Esophagus (tissue), 2 donors: Measurements from ENCODE around the gene SSX1. TPM values are rescaled to one million over a fixed set of nuclear protein-coding genes. Genes with fewer than 3 reads are reported as not detected.
"Not testable (repeated sequence)": the region's sequence is repeated elsewhere in the genome, so short reads cannot be mapped to it uniquely, and the experiment has no call there.

Experiments used
- H3K27ac ChIP-seq, 2 donors: one replicate each; pipeline ENCODE4 v1.5.1; 2013; ENCODE audit warnings: low read depth in 2 of 2, mild to moderate bottlenecking in 2 of 2, inconsistent platforms in 1 of 2, low read length in 1 of 2, moderate library complexity in 1 of 2
- H3K27me3 ChIP-seq, 2 donors: one replicate each; pipeline ENCODE4 v1.6.1; 2013; ENCODE audit warnings: low read length in 2 of 2, control low read depth in 1 of 2, mild to moderate bottlenecking in 1 of 2; ENCODE audit not compliant: insufficient read depth in 2 of 2, control insufficient read depth in 1 of 2
- H3K36me3 ChIP-seq, 2 donors: one replicate each; pipeline ENCODE4 v1.6.1; 2013; ENCODE audit warnings: low read length in 1 of 2; ENCODE audit not compliant: control insufficient read depth in 2 of 2, insufficient read depth in 2 of 2
- H3K4me1 ChIP-seq, 2 donors: one replicate each; pipeline ENCODE4 v1.6.1; 2013; ENCODE audit warnings: low read length in 1 of 2; ENCODE audit not compliant: control insufficient read depth in 2 of 2, insufficient read depth in 2 of 2
- H3K4me3 ChIP-seq, 2 donors: one replicate each; pipeline ENCODE4 v1.5.1; 2013; ENCODE audit warnings: low read length in 2 of 2, mild to moderate bottlenecking in 2 of 2, low read depth in 1 of 2, moderate library complexity in 1 of 2
- H3K9me3 ChIP-seq, 2 donors: one replicate each; pipeline ENCODE4 v1.6.1; 2013; ENCODE audit warnings: mild to moderate bottlenecking in 2 of 2, low read depth in 1 of 2, low read length in 1 of 2, moderate library complexity in 1 of 2; ENCODE audit not compliant: control insufficient read depth in 2 of 2, insufficient read depth in 1 of 2
- WGBS, 2 donors: extraction: QIAGEN DNeasy Blood & Tissue Kit; methylation state at CpG; one replicate each; pipeline ENCODE4 v1.1.7; 2013; 5-methylcytosine and 5-hydroxymethylcytosine counted together
- polyA plus RNA-seq, 2 donors: library from polyadenylated mRNA; stranded (reverse); fragments of 200-250 nt; gene quantifications; one replicate each; pipeline ENCODE4 v1.2.3, GENCODE V29; 2013
- donor health status: healthy with polysubstance abuse.
- donor health status: Bipolar disorder and iron deficiency.

Gene SSX1
- polyA plus RNA-seq = not detected

DNA sequence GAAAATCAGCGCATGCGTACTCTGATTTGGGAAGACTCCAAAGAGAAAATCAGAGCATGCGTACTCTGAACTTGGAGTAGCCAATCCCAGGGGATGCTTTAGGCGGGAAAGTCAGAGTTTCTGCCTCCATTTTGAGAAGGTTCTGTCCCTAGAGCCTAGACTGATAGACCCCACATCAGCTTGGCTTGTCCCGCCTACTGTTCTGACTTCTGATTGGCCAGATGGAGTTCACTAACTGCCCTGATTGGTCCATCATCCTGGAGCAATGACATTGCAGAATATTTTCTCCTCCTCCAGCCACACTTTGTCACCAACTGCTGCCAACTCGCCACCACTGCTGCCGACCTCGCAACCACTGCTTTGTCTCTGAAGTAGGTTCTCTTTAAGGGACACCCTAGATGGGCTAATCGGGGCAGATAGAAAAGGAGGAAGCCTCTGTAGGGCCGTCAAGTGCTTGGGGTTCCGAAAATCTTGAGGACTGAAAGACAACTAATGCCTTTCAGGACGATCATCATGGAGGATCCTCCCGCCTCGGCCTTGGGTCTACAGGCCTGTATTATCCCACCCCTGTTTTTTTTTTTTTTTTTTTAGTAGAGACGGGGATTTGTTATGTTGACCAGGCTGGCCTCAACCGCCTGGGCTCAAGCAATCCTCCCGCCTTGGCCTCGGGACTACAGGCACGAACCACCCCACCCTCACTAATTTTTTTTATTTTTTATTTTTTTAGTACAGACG is at the start of gene SSX1:
TSS of gene SSX1 (plus strand) at position 331 of the 735 bp plus-strand sequence. CDS start 1,850 bp downstream, outside the sequence.
- H3K36me3 ChIP-seq, H3K27me3 ChIP-seq, H3K27ac ChIP-seq, H3K4me1 ChIP-seq, H3K9me3 ChIP-seq, H3K4me3 ChIP-seq: not testable (repeated sequence)
- 91 to 92% methylated on average over 18 to 20 of the region's 20 CpGs for WGBS, 2 donors

GRCh38 chrX:48214341-48214740 is 40.9 kb upstream of the SSX1 start:
- H3K27ac ChIP-seq, H3K9me3 ChIP-seq, H3K36me3 ChIP-seq, H3K4me3 ChIP-seq, H3K4me1 ChIP-seq, H3K27me3 ChIP-seq: not testable (repeated sequence)
- 42 to 45% methylated on average over 4 of the region's 4 CpGs for WGBS, 2 donors

GRCh38 chrX:48224196-48224595 is 31.0 kb upstream of the SSX1 start:
- not testable (repeated sequence) for H3K9me3 ChIP-seq, H3K27me3 ChIP-seq, H3K4me3 ChIP-seq, H3K27ac ChIP-seq, H3K36me3 ChIP-seq, H3K4me1 ChIP-seq
- 82 to 89% methylated on average over 4 of the region's 4 CpGs for WGBS, 2 donors

DNA sequence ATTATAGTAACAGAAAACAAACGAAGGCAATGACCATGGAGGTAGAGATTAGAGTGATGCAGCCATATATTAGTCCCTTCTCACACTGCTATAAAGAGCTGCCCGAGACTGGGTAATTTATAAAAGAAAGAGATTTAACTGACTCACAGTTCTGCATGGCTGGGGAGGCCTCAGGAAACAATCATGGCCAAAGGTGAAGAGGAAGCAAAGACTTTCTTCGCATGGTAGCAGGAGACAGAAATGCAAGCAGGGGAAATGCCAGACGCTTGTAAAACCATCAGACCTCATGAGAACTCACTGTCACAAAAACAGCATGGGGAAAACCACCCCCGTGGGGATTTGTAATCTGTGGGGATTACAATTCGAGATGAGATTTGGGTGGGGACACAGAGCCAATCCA is 2.2 kb upstream of the SSX1 start:
- H3K4me1 ChIP-seq = not testable (repeated sequence)
- WGBS, 2 donors = 44 to 49% methylated on average over 6 of the region's 6 CpGs

GRCh38 chrX:48274365-48274764 is 19.2 kb downstream of the SSX1 start:
- H3K4me3 ChIP-seq, H3K9me3 ChIP-seq: not testable (repeated sequence)

More for the DNA sequence above, 2.2 kb upstream of the SSX1 start:
- H3K27me3 ChIP-seq, H3K36me3 ChIP-seq, H3K4me3 ChIP-seq, H3K27ac ChIP-seq, H3K9me3 ChIP-seq: not testable (repeated sequence)

DNA sequence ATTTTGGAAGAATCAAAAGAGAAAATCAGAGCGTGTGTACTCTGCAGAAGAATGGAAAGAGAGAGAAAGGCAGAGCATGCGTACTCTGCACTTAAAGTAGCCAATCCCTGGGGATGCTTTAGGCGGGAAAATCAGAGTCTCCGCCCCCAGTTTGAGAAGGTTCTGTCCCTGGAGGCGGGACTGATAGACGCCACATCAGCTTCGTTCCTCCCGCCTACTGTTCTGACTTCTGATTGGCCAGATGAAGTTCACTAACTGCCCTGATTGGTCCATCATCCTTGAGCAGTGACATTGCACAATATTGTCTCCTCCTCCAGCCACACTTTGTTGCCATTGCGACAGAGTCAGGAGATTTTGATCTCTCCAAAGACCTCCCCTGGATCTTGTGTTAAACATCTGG is 23.8 kb downstream of the SSX1 start:
- WGBS, 2 donors = 74 to 81% methylated on average over 9 of the region's 9 CpGs
- H3K36me3 ChIP-seq = no peaks in the 10 kb centered on the region
- H3K9me3 ChIP-seq = no peaks in the 10 kb centered on the region
- H3K4me3 ChIP-seq = no peak overlapping the region
- H3K4me1 ChIP-seq = no peaks in the 10 kb centered on the region
- H3K27ac ChIP-seq = no peak overlapping the region
- H3K27me3 ChIP-seq = no peaks in the 10 kb centered on the region

More at GRCh38 chrX:48274365-48274764, 19.2 kb downstream of the SSX1 start:
- H3K27ac ChIP-seq, H3K4me1 ChIP-seq, H3K27me3 ChIP-seq, H3K36me3 ChIP-seq: not testable (repeated sequence)

GRCh38 chrX:48280729-48281128 is 25.5 kb downstream of the SSX1 start:
- 84 to 91% methylated on average over 3 of the region's 3 CpGs for whole genome bisulfite sequencing, 2 donors
- not testable (repeated sequence) for H3K9me3 ChIP-seq, H3K4me3 ChIP-seq

DNA sequence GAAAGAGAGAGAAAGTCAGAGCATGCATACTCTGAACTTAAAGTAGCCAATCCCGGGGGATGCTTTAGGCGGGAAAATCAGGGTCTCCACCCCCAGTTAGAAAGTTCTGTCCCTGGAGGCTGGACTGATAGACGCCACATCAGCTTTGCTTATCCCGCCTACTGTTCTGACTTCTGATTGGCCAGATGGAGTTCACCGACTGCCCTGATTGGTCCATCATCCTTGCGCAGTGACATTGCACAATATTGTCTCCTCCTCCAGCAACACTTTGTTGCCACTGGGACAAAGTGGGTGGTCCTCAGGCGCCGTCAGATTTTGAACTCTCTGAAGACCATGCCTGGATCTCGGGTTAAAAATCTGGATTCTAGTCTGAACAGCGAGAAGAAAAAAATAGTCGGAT is 51.0 kb downstream of the SSX1 start:
- H3K27me3 ChIP-seq = no peaks in the 10 kb centered on the region
- H3K9me3 ChIP-seq = no peaks in the 10 kb centered on the region
- H3K4me3 ChIP-seq = no peak overlapping the region
- H3K36me3 ChIP-seq = no peaks in the 10 kb centered on the region
- H3K4me1 ChIP-seq = no peaks in the 10 kb centered on the region
- 90 to 94% methylated on average over 11 of the region's 11 CpGs for WGBS, 2 donors
- no peak overlapping the region for H3K27ac ChIP-seq

More at GRCh38 chrX:48280729-48281128, 25.5 kb downstream of the SSX1 start:
- not testable (repeated sequence) for H3K36me3 ChIP-seq, H3K4me1 ChIP-seq, H3K27me3 ChIP-seq, H3K27ac ChIP-seq

DNA sequence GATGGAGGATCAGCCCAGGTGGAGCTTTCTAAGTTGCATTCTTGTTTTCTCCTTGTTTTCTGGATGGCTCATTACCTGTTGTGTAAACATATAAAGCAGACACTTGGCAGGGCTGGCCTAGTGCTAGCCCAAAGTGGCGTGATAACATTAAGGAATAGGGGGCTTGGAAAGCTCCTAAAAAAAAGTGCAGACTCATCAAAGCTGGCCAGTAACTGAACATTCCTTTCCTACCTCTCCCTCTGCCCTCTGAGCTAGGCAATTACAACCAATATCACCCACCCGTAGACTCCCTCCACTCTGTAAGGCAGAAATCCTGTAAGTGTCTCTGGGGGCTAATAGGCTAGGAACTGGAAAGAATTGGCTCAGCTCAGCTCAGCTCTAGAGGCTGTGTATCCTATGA is 58.8 kb downstream of the SSX1 start:
- H3K4me3 ChIP-seq, H3K27ac ChIP-seq, H3K27me3 ChIP-seq, H3K9me3 ChIP-seq, H3K4me1 ChIP-seq, H3K36me3 ChIP-seq: not testable (repeated sequence)
- WGBS, 2 donors = 63 to 81% methylated on average over 2 of the region's 2 CpGs
